Astrocyte (in vitro differentiated cells and primary cell): Measurements from ENCODE around the gene USP13. TPM values are rescaled to one million over a fixed set of nuclear protein-coding genes. Genes with fewer than 3 reads are reported as not detected.
A peak's percentile ranks its signal among the peaks of the same experiment; 100 is the strongest.

ENCODE experiments used
- DNase-seq: peaks from one replicate; pipeline ENCODE4 v3.0.0-alpha.2; 2010; ENCODE audit warnings: low read depth
- FAIRE-seq: peaks from 2 replicates; lab custom pipeline; 2011; peaks lifted over from hg19 to GRCh38; lab: Jason Lieb, UNC
- H2AFZ ChIP-seq: 2 replicates; pipeline ENCODE4 v1.6.0; 2012; ENCODE audit warnings: low read depth, low read length, inconsistent platforms
- H3K27ac ChIP-seq: 2 replicates; pipeline ENCODE4 v1.5.1; 2011; ENCODE audit warnings: low read depth, low read length, inconsistent platforms
- H3K27me3 ChIP-seq: 2 replicates; pipeline ENCODE4 v1.6.0; 2011; ENCODE audit warnings: low read length, inconsistent platforms; ENCODE audit not compliant: insufficient read depth
- H3K36me3 ChIP-seq: 2 replicates; pipeline ENCODE4 v1.5.1; 2011; ENCODE audit warnings: low read length, inconsistent platforms; ENCODE audit not compliant: insufficient read depth
- H3K4me1 ChIP-seq: 2 replicates; pipeline ENCODE4 v1.5.1; 2011; ENCODE audit warnings: low read length, inconsistent platforms; ENCODE audit not compliant: insufficient read depth
- H3K4me2 ChIP-seq: 2 replicates; pipeline ENCODE4 v1.6.0; 2012; ENCODE audit warnings: low read length, inconsistent platforms
- H3K4me3 ChIP-seq: 2 replicates; pipeline ENCODE4 v1.5.1; 2011; ENCODE audit warnings: low read depth, mild to moderate bottlenecking, low read length, inconsistent platforms; ENCODE audit not compliant: insufficient read depth
- H3K79me2 ChIP-seq: 2 replicates; pipeline ENCODE4 v1.6.0; 2012; ENCODE audit warnings: mild to moderate bottlenecking, low read length, inconsistent platforms; ENCODE audit not compliant: insufficient read depth
- H3K9ac ChIP-seq: 2 replicates; pipeline ENCODE4 v1.6.0; 2012; ENCODE audit warnings: mild to moderate bottlenecking, low read length, inconsistent platforms
- H3K9me3 ChIP-seq: 2 replicates; pipeline ENCODE4 v1.5.1; 2012; ENCODE audit warnings: low read depth, mild to moderate bottlenecking, low read length, inconsistent platforms; ENCODE audit not compliant: insufficient read depth
- H4K20me1 ChIP-seq: 2 replicates; pipeline ENCODE4 v1.6.0; 2012; ENCODE audit warnings: low read length, inconsistent platforms; ENCODE audit not compliant: insufficient read depth
- H3K27ac Mint-ChIP-seq: one replicate; pipeline ENCODE4 v1.8.0; 2021; ENCODE audit warnings: mild to moderate bottlenecking, mixed read lengths; ENCODE audit not compliant: unreplicated experiment
- H3K27me3 Mint-ChIP-seq: one replicate; pipeline ENCODE4 v1.8.0; 2021; ENCODE audit warnings: low read depth, mixed read lengths; ENCODE audit not compliant: unreplicated experiment
- H3K36me3 Mint-ChIP-seq: one replicate; pipeline ENCODE4 v1.8.0; 2021; ENCODE audit warnings: low read depth, mixed read lengths; ENCODE audit not compliant: unreplicated experiment
- H3K4me1 Mint-ChIP-seq: one replicate; pipeline ENCODE4 v1.8.0; 2021; ENCODE audit warnings: low read depth, mixed read lengths; ENCODE audit not compliant: unreplicated experiment
- H3K4me3 Mint-ChIP-seq: one replicate; pipeline ENCODE4 v1.8.0; 2021; ENCODE audit warnings: mild to moderate bottlenecking, moderate library complexity, mixed read lengths; ENCODE audit not compliant: unreplicated experiment
- H3K9me3 Mint-ChIP-seq: one replicate; pipeline ENCODE4 v1.8.0; 2021; ENCODE audit warnings: mild to moderate bottlenecking, mixed read lengths; ENCODE audit not compliant: unreplicated experiment
- CTCF ChIP-seq: IDR thresholded peaks from 2 replicates; pipeline ENCODE4 v1.5.1; 2011; ENCODE audit warnings: low read depth, mild to moderate bottlenecking, inconsistent platforms, low read length, moderate library complexity; ENCODE audit not compliant: insufficient read depth
- EZH2 ChIP-seq: IDR thresholded peaks from 2 replicates; pipeline ENCODE4 v1.6.1; 2012; ENCODE audit warnings: mild to moderate bottlenecking, low read length, inconsistent platforms; ENCODE audit not compliant: insufficient read depth
- total RNA-seq: library from RNA; stranded (reverse); gene quantifications from 2 replicates; pipeline ENCODE4 v1.2.1, GENCODE V29; 2021

USP13 gene
- total RNA-seq, 1 donor from 2014 or later = 7.4 TPM

DNA sequence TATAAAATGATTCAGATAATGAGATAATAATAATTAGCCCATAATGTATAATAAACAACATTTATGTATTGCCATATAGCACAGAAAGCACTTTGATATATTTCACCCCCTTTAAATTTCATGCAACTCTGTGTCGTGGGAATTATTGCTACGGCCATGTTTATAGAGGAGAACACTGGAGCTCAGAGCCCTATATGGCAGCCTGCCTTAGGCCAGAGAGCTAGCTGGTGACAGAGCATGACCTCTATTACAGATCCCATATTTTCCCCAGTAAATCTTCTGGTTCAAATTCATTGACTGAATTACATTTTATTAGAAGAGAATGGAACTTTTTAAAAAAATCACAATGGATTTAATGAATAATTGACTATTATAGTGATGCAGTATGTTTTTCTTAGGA is 25.0 kb downstream of the USP13 start:
- H3K27me3 Mint-ChIP-seq = no peaks in the 10 kb centered on the region
- no peak overlapping the region for H3K27ac Mint-ChIP-seq
- Histone ChIP-seq H3K27ac (no peak overlapping the region), H4K20me1 (peaks cover 32% of the 10 kb centered on the region), H3K4me3 (no peak overlapping the region), H3K9ac (no peak overlapping the region), H3K4me2 (no peak overlapping the region), H3K9me3 (no peaks in the 10 kb centered on the region), H3K36me3 (no peaks in the 10 kb centered on the region), H3K79me2 (peaks cover 77% of the 10 kb centered on the region), H3K27me3 (no peaks in the 10 kb centered on the region), H2AFZ (no peak overlapping the region), H3K4me1 (peaks cover 4% of the 10 kb centered on the region)
- no peaks in the 10 kb centered on the region for H3K9me3 Mint-ChIP-seq
- no peaks in the 10 kb centered on the region for H3K4me1 Mint-ChIP-seq
- no peak for DNase-seq
- no peaks in the 10 kb centered on the region for H3K36me3 Mint-ChIP-seq
- TF ChIP-seq EZH2 (no peak), CTCF (no peak)
- no peak overlapping the region for H3K4me3 Mint-ChIP-seq
- FAIRE-seq = no peak

GRCh38 chr3:179681492-179682263 is 28.8 kb downstream of the USP13 start:
- peaks cover 13% of the 10 kb centered on the region for H4K20me1 ChIP-seq
- H2AFZ ChIP-seq = no peak overlapping the region
- H3K4me2 ChIP-seq = no peak overlapping the region
- FAIRE-seq = peak; percentile 20
- H3K36me3 ChIP-seq = no peaks in the 10 kb centered on the region
- TF ChIP-seq CTCF (no peak), EZH2 (no peak)
- peaks cover 4% of the 10 kb centered on the region for H3K4me1 ChIP-seq
- no peak for DNase-seq
- H3K9ac ChIP-seq = no peak overlapping the region
- H3K4me3 Mint-ChIP-seq = no peak overlapping the region
- H3K27ac Mint-ChIP-seq = no peak overlapping the region
- no peaks in the 10 kb centered on the region for H3K9me3 Mint-ChIP-seq
- no peak overlapping the region for H3K27ac ChIP-seq
- H3K4me3 ChIP-seq = no peak overlapping the region
- H3K4me1 Mint-ChIP-seq = no peaks in the 10 kb centered on the region
- peaks cover 53% of the 10 kb centered on the region for H3K79me2 ChIP-seq
- no peaks in the 10 kb centered on the region for H3K9me3 ChIP-seq
- H3K36me3 Mint-ChIP-seq = no peaks in the 10 kb centered on the region
- no peaks in the 10 kb centered on the region for H3K27me3 ChIP-seq
- H3K27me3 Mint-ChIP-seq = no peaks in the 10 kb centered on the region

GRCh38 chr3:179682426-179683080 is 29.7 kb downstream of the USP13 start:
- FAIRE-seq = no peak
- no peak overlapping the region for H3K4me3 ChIP-seq
- H3K79me2 ChIP-seq = peaks cover 44% of the 10 kb centered on the region

More at GRCh38 chr3:179682426-179683080, 29.7 kb downstream of the USP13 start:
- H3K9me3 Mint-ChIP-seq = no peaks in the 10 kb centered on the region
- peaks cover 12% of the 10 kb centered on the region for H4K20me1 ChIP-seq
- H3K36me3 ChIP-seq = no peaks in the 10 kb centered on the region
- H3K4me2 ChIP-seq = no peak overlapping the region
- no peaks in the 10 kb centered on the region for H3K27me3 ChIP-seq
- no peaks in the 10 kb centered on the region for H3K4me1 Mint-ChIP-seq
- no peaks in the 10 kb centered on the region for H3K9me3 ChIP-seq
- no peak overlapping the region for H3K27ac ChIP-seq
- no peaks in the 10 kb centered on the region for H3K27me3 Mint-ChIP-seq
- H3K9ac ChIP-seq = no peak overlapping the region
- DNase-seq = no peak
- no peaks in the 10 kb centered on the region for H3K36me3 Mint-ChIP-seq
- peaks cover 4% of the 10 kb centered on the region for H3K4me1 ChIP-seq
- no peak overlapping the region for H2AFZ ChIP-seq
- H3K27ac Mint-ChIP-seq = no peak overlapping the region
- H3K4me3 Mint-ChIP-seq = no peak overlapping the region
- TF ChIP-seq CTCF = no peak
- no peak for TF ChIP-seq EZH2
